Activated B cell treated with CpG ODN at 0.5 μM for 24 hours (primary cell): ENCODE data around the gene SDF4. TPM values are rescaled to one million over a fixed set of nuclear protein-coding genes. Genes with fewer than 3 reads are reported as not detected.

Experiments
- ATAC-seq: fragments of 200-7000 bp; cut with Tn5 transposase; one replicate; pipeline ENCODE4 v1.10.0; 2021; ENCODE audit warnings: low read depth, mild to moderate bottlenecking, moderate library complexity
- CTCF ChIA-PET: fragments of 350-600 bp; sonication (Branson Sonifier 250); formaldehyde crosslinking; loops from one replicate; lab custom pipeline; 2021; ENCODE audit warnings: antibody characterized with exemption; lab: Charles Lee
- POLR2A ChIA-PET: fragments of 350-600 bp; sonication (Branson Sonifier 250); formaldehyde crosslinking; loops from one replicate; lab custom pipeline; 2021; ENCODE audit warnings: antibody characterized with exemption; lab: Charles Lee
- DNase-seq: peaks from one replicate; pipeline ENCODE4 v3.0.0; 2022
- H3K27ac Mint-ChIP-seq: one replicate; pipeline ENCODE4 v1.8.0; 2020; ENCODE audit warnings: mixed read lengths
- H3K27me3 Mint-ChIP-seq: one replicate; pipeline ENCODE4 v1.8.0; 2021; ENCODE audit warnings: mixed read lengths
- H3K36me3 Mint-ChIP-seq: one replicate; pipeline ENCODE4 v1.8.0; 2021; ENCODE audit warnings: low read depth, mixed read lengths
- H3K4me1 Mint-ChIP-seq: one replicate; pipeline ENCODE4 v1.8.0; 2021; ENCODE audit warnings: mixed read lengths
- H3K4me3 Mint-ChIP-seq: one replicate; pipeline ENCODE4 v1.8.0; 2020; ENCODE audit warnings: mild to moderate bottlenecking, mixed read lengths
- H3K9me3 Mint-ChIP-seq: one replicate; pipeline ENCODE4 v1.8.0; 2020; ENCODE audit warnings: mixed read lengths
- intact Hi-C: fragments of 100-400 bp; cut with micrococcal nuclease; formaldehyde crosslinking; loops from one replicate; pipeline ENCODE4 v1.15.1; 2024
- total RNA-seq: library from RNA; stranded (reverse); gene quantifications from 2 replicates; pipeline ENCODE4 v1.2.3, GENCODE V29; 2022
- TF ChIP-seq, protein P1 (sequence below): fragments of 200-600 bp; IDR thresholded peaks from one replicate; pipeline ENCODE4 v1.8.0; 2022; ENCODE audit warnings: antibody characterized with exemption, mild to moderate bottlenecking

The SDF4 gene
- total RNA-seq, 1 donor from 2014 or later, result 97.9 TPM

DNA sequence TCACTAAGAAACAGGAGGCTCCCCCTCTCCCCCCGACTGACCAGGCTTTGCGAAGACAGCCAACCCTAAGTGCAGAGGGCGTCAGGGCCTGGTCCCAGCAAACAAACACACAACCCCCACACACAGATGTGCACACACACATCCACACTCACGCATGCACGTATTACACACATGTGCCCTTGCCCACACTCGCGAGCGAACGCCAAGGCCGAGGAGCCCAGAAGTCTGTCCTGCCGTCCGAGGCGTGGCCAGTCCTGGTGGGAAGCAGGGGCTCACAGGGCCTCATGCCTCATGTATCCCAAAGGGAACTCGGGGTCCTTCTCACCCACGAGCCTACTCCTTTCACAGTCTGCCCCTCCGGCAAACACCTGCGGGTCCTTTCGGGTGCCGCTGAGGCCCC lies 2.0 kb downstream of the SDF4 start:
- intact Hi-C loops, result loop anchor here (2.0 to 5.0 kb wide), 2 partner anchors 21 to 87 kb away; no protein-coding TSS in a partner anchor

DNA sequence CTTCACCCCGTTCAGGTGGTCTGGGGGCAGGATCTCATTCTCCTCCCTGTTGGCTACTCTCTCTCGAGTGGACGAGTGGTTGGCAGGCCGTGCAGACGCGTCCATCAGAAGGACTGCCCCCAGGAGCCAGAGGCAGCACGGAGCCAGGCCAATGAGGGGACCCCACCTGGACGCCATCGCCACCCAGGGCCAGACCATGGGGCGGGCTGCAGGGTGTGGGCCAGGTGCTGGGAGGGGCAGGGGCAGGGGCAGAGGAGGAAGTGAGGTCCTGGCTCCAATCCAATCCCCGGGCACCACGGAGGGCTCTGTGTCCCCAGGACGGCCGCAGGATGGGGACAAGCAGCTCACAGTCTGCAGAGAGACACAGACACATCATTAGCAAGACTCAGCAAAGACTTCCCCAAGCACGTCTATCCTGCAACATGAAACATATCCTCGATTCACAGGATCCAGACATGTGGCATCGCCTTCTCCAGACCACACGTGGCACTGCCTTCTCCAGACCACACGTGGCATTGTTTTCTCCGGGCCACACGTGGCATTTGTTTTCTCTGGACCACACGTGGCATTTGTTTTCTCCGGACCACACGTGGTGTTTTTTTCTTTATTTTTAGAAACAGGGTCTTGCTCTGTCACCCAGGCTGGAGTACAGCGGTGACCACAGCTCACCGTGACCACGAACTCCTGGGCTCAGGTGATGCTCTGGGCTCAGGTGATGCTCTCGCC lies 3.0 kb downstream of the SDF4 start:
- TF ChIP-seq, protein P1, sequence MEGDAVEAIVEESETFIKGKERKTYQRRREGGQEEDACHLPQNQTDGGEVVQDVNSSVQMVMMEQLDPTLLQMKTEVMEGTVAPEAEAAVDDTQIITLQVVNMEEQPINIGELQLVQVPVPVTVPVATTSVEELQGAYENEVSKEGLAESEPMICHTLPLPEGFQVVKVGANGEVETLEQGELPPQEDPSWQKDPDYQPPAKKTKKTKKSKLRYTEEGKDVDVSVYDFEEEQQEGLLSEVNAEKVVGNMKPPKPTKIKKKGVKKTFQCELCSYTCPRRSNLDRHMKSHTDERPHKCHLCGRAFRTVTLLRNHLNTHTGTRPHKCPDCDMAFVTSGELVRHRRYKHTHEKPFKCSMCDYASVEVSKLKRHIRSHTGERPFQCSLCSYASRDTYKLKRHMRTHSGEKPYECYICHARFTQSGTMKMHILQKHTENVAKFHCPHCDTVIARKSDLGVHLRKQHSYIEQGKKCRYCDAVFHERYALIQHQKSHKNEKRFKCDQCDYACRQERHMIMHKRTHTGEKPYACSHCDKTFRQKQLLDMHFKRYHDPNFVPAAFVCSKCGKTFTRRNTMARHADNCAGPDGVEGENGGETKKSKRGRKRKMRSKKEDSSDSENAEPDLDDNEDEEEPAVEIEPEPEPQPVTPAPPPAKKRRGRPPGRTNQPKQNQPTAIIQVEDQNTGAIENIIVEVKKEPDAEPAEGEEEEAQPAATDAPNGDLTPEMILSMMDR, result no peak
- Mint-ChIP-seq H3K4me3 (no peak overlapping the region), H3K4me1 (peaks cover 24% of the 10 kb centered on the region), H3K27ac (no peak overlapping the region), H3K36me3 (peaks cover 47% of the 10 kb centered on the region), H3K27me3 (no peaks in the 10 kb centered on the region), H3K9me3 (no peaks in the 10 kb centered on the region)
- intact Hi-C loops, result no loop called here
- no peak for ATAC-seq
- ChIA-PET POLR2A (no interaction called here), CTCF (no interaction called here)
- DNase-seq, result no peak

More for the DNA sequence above, 2.0 kb downstream of the SDF4 start:
- Mint-ChIP-seq H3K36me3 (peaks cover 51% of the 10 kb centered on the region), H3K27me3 (no peaks in the 10 kb centered on the region), H3K27ac (peak overlapping the region; percentile 41), H3K4me1 (peaks cover 34% of the 10 kb centered on the region), H3K9me3 (no peaks in the 10 kb centered on the region), H3K4me3 (peak overlapping the region; percentile 44)
- ChIA-PET CTCF (interaction anchor here (1.9 kb wide), 1 partner anchor 107 kb away, joined by 6 read pairs; no protein-coding TSS in a partner anchor), POLR2A (no interaction called here)
- DNase-seq (no peak), ATAC-seq (no peak)
- TF ChIP-seq, protein P1, result no peak

DNA sequence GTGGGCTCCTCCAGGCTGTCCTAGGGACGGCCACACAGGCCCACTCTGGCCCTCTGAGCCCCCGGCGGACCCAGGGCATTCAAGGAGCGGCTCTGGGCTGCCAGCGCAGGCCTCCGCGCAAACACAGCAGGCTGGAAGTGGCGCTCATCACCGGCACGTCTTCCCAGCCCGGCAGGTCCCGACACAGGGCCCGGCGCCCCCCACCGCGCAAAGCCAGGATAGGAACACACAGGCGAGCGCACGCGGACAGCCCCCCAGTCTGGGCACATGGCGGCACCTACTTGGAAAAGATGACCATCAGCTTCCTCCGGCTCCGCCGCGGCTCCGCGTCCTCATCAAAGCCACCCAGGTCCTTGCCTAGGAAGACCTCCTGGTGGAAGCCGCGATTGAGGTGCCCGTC lies 3.6 kb downstream of the SDF4 start:
- TF ChIP-seq, protein P1, result no peak
- peaks cover 20% of the 10 kb centered on the region for H3K4me1 Mint-ChIP-seq
- POLR2A ChIA-PET, result interaction anchor here (2.1 kb wide), 1 partner anchor 16 kb away, joined by 4 read pairs; no protein-coding TSS in a partner anchor
- no peak for DNase-seq
- CTCF ChIA-PET, result no interaction called here
- H3K36me3 Mint-ChIP-seq, result peaks cover 47% of the 10 kb centered on the region
- no peak for ATAC-seq
- H3K27me3 Mint-ChIP-seq, result no peaks in the 10 kb centered on the region
- intact Hi-C loops, result no loop called here
- no peak overlapping the region for H3K4me3 Mint-ChIP-seq
- no peak overlapping the region for H3K27ac Mint-ChIP-seq
- H3K9me3 Mint-ChIP-seq, result no peaks in the 10 kb centered on the region

DNA sequence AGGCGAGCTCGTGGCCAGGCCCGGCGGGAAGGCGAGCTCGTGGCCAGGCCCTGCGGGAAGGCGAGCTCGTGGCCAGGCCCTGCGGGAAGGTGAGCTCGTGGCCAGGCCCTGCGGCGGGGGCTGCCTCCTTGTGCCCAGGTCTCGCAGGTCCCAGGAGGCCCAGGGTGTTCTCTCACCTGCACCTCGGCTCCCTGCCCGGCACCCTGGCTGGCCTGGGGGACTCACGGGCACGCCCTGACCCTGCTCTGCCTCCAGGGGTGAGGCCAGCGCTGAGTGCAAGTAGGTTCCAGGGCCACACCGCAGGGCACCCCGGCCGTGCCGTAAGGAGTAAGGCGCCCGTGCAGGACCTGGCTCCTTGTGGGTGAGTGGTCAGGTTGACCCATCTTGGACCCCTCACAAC lies 4.4 kb downstream of the SDF4 start:
- intact Hi-C loops, result no loop called here
- CTCF ChIA-PET, result interaction anchor here (1.6 kb wide), 1 partner anchor 105 kb away, joined by 6 read pairs; no protein-coding TSS in a partner anchor
- no peaks in the 10 kb centered on the region for H3K27me3 Mint-ChIP-seq
- H3K4me1 Mint-ChIP-seq, result peaks cover 18% of the 10 kb centered on the region
- DNase-seq, result no peak
- no peak for ATAC-seq
- TF ChIP-seq, protein P1, result no peak
- POLR2A ChIA-PET, result interaction anchor here (0.8 to 2.1 kb wide), 3 partner anchors 15 to 58 kb away, joined by 3 to 7 read pairs (median 4); no protein-coding TSS in a partner anchor
- no peaks in the 10 kb centered on the region for H3K9me3 Mint-ChIP-seq
- H3K4me3 Mint-ChIP-seq, result no peak overlapping the region
- no peak overlapping the region for H3K27ac Mint-ChIP-seq
- peaks cover 55% of the 10 kb centered on the region for H3K36me3 Mint-ChIP-seq
